ENCODE data around the gene SH2B2. TPM values are rescaled to one million over a fixed set of nuclear protein-coding genes. Genes with fewer than 3 reads are reported as not detected.
A peak's percentile ranks its signal among the peaks of the same experiment; 100 is the strongest.
"Not testable (repeated sequence)": the region's sequence is repeated elsewhere in the genome, so short reads cannot be mapped to it uniquely, and the experiment has no call there.

The SH2B2 gene
- total RNA-seq, 1 donor from 2014 or later, result 11.5 TPM

GRCh38 chr7:102330666-102331460 is 44.2 kb downstream of the SH2B2 start:
- not testable (repeated sequence) for H3K36me3 Mint-ChIP-seq (ENCODE audit: insufficient read depth); DNase-seq (ENCODE audit: low spot score, unreplicated experiment); H3K27ac Mint-ChIP-seq

GRCh38 chr7:102335574-102335973 is 48.9 kb downstream of the SH2B2 start:
- H3K27ac Mint-ChIP-seq; H3K9me3 Mint-ChIP-seq (ENCODE audit: low read depth); H3K4me3 Mint-ChIP-seq (ENCODE audit: low read depth); H3K4me1 Mint-ChIP-seq (ENCODE audit: low read depth); H3K36me3 Mint-ChIP-seq (ENCODE audit: insufficient read depth); H3K27me3 Mint-ChIP-seq; DNase-seq (ENCODE audit: low spot score, unreplicated experiment): not testable (repeated sequence)

More at GRCh38 chr7:102330666-102331460, 44.2 kb downstream of the SH2B2 start:
- peaks cover 22% of the 10 kb centered on the region for H3K27me3 Mint-ChIP-seq
- not testable (repeated sequence) for H3K4me1 Mint-ChIP-seq (ENCODE audit: low read depth); H3K4me3 Mint-ChIP-seq (ENCODE audit: low read depth); H3K9me3 Mint-ChIP-seq (ENCODE audit: low read depth)

GRCh38 chr7:102337002-102337401 is 50.3 kb downstream of the SH2B2 start:
- not testable (repeated sequence) for H3K27me3 Mint-ChIP-seq; H3K4me1 Mint-ChIP-seq (ENCODE audit: low read depth); H3K27ac Mint-ChIP-seq; H3K4me3 Mint-ChIP-seq (ENCODE audit: low read depth); H3K9me3 Mint-ChIP-seq (ENCODE audit: low read depth); DNase-seq (ENCODE audit: low spot score, unreplicated experiment); H3K36me3 Mint-ChIP-seq (ENCODE audit: insufficient read depth)

- not testable (repeated sequence) for H3K36me3 Mint-ChIP-seq (ENCODE audit: insufficient read depth); H3K27ac Mint-ChIP-seq; H3K27me3 Mint-ChIP-seq; DNase-seq (ENCODE audit: low spot score, unreplicated experiment); H3K4me1 Mint-ChIP-seq (ENCODE audit: low read depth); H3K4me3 Mint-ChIP-seq (ENCODE audit: low read depth); H3K9me3 Mint-ChIP-seq (ENCODE audit: low read depth)
These were observed 50.8 kb downstream of the SH2B2 start for GRCh38 chr7:102337420-102337819.

GRCh38 chr7:102340599-102341368 is 54.1 kb downstream of the SH2B2 start:
- H3K27me3 Mint-ChIP-seq; H3K4me1 Mint-ChIP-seq (ENCODE audit: low read depth); H3K4me3 Mint-ChIP-seq (ENCODE audit: low read depth); DNase-seq (ENCODE audit: low spot score, unreplicated experiment); H3K9me3 Mint-ChIP-seq (ENCODE audit: low read depth); H3K36me3 Mint-ChIP-seq (ENCODE audit: insufficient read depth); H3K27ac Mint-ChIP-seq: not testable (repeated sequence)

- DNase-seq (ENCODE audit: low spot score, unreplicated experiment); H3K4me3 Mint-ChIP-seq (ENCODE audit: low read depth); H3K4me1 Mint-ChIP-seq (ENCODE audit: low read depth); H3K27ac Mint-ChIP-seq; H3K36me3 Mint-ChIP-seq (ENCODE audit: insufficient read depth); H3K27me3 Mint-ChIP-seq; H3K9me3 Mint-ChIP-seq (ENCODE audit: low read depth): not testable (repeated sequence)
These were observed 60.3 kb downstream of the SH2B2 start for GRCh38 chr7:102346983-102347382.

GRCh38 chr7:102356344-102356743 is 69.7 kb downstream of the SH2B2 start, which contains the start of gene SPDYE6:
Gene SPDYE6 (minus strand): TSS chr7:102356444. CDS start chr7:102356023, 421 bp downstream.
- H3K27ac Mint-ChIP-seq; H3K27me3 Mint-ChIP-seq; H3K4me1 Mint-ChIP-seq (ENCODE audit: low read depth); H3K9me3 Mint-ChIP-seq (ENCODE audit: low read depth); DNase-seq (ENCODE audit: low spot score, unreplicated experiment); H3K4me3 Mint-ChIP-seq (ENCODE audit: low read depth); H3K36me3 Mint-ChIP-seq (ENCODE audit: insufficient read depth): not testable (repeated sequence)

- TF ChIP-seq CTCF (IDR thresholded peaks at IDR 0.05; ENCODE audit: unreplicated experiment), result peak; percentile 35
- H3K9me3 Mint-ChIP-seq (ENCODE audit: low read depth); H3K4me1 Mint-ChIP-seq (ENCODE audit: low read depth); H3K27me3 Mint-ChIP-seq: not testable (repeated sequence)
- H3K36me3 Mint-ChIP-seq (ENCODE audit: insufficient read depth), result peaks cover 12% of the 10 kb centered on the region
- H3K4me3 Mint-ChIP-seq (ENCODE audit: low read depth), result peak overlapping the region; percentile 88
- H3K27ac Mint-ChIP-seq, result peak overlapping the region; percentile 94
- peak; percentile 89 for DNase-seq (ENCODE audit: low spot score, unreplicated experiment)
These were observed 77.1 kb downstream of the SH2B2 start for GRCh38 chr7:102363549-102364393.

- H3K4me1 Mint-ChIP-seq (ENCODE audit: low read depth); DNase-seq (ENCODE audit: low spot score, unreplicated experiment); H3K9me3 Mint-ChIP-seq (ENCODE audit: low read depth); H3K27me3 Mint-ChIP-seq: not testable (repeated sequence)
- Mint-ChIP-seq H3K36me3 (ENCODE audit: insufficient read depth) (peaks cover 12% of the 10 kb centered on the region), H3K4me3 (ENCODE audit: low read depth) (peak overlapping the region; percentile 88), H3K27ac (peak overlapping the region; percentile 94)
These were observed 77.8 kb downstream of the SH2B2 start for GRCh38 chr7:102364394-102364886.

- H3K27me3 Mint-ChIP-seq; H3K9me3 Mint-ChIP-seq (ENCODE audit: low read depth); H3K4me1 Mint-ChIP-seq (ENCODE audit: low read depth); H3K27ac Mint-ChIP-seq; DNase-seq (ENCODE audit: low spot score, unreplicated experiment): not testable (repeated sequence)
- Mint-ChIP-seq H3K4me3 (ENCODE audit: low read depth) (peak overlapping the region; percentile 14), H3K36me3 (ENCODE audit: insufficient read depth) (peaks cover 17% of the 10 kb centered on the region)
These were observed 78.7 kb downstream of the SH2B2 start for GRCh38 chr7:102365390-102365789.

- DNase-seq (ENCODE audit: low spot score, unreplicated experiment), result not testable (repeated sequence)
These were observed 83.4 kb downstream of the SH2B2 start for GRCh38 chr7:102370038-102370437.

More at GRCh38 chr7:102370038-102370437, 83.4 kb downstream of the SH2B2 start:
- H3K4me3 Mint-ChIP-seq (ENCODE audit: low read depth); H3K27ac Mint-ChIP-seq; H3K4me1 Mint-ChIP-seq (ENCODE audit: low read depth); H3K9me3 Mint-ChIP-seq (ENCODE audit: low read depth); H3K27me3 Mint-ChIP-seq: not testable (repeated sequence)
- peaks cover 33% of the 10 kb centered on the region for H3K36me3 Mint-ChIP-seq (ENCODE audit: insufficient read depth)

Data from progenitor cell of endocrine pancreas (in vitro differentiated cells).